ENCODE measurements around the gene UTS2R. TPM values are rescaled to one million over a fixed set of nuclear protein-coding genes. Genes with fewer than 3 reads are reported as not detected.

UTS2R gene
- polyA plus RNA-seq, 1 donor (not counting 4 experiments of a cell fraction or from before 2014, with no cell fraction given): not detected

GRCh38 chr17:82386881-82387704 is 15.5 kb downstream of the UTS2R start:
- TF ChIP-seq CTCF (optimal IDR thresholded peaks at IDR 0.05 in 1 of 3, IDR thresholded peaks at IDR 0.05 in 1 of 3, conservative IDR thresholded peaks at IDR 0.05 in 1 of 3; ENCODE audit: extremely low read depth in 1 of 3, insufficient read depth in 2 of 3, low read length in 3 of 3) (no peak), EZH2 (IDR thresholded peaks at IDR 0.05; ENCODE audit: low read length) (no peak)
- Histone ChIP-seq H3K9me1 (ENCODE audit: control insufficient read depth, extremely low read depth, insufficient read depth, low read length) (no peaks in the 10 kb centered on the region), H3K27ac (ENCODE audit: control insufficient read depth, insufficient read depth, low read length) (no peak overlapping the region), H2AFZ (ENCODE audit: control insufficient read depth, low read length) (no peak overlapping the region), H3K27me3 (ENCODE audit: control insufficient read depth, extremely low read depth, insufficient read depth, low read length) (peaks cover 44% of the 10 kb centered on the region), H3K4me2 (ENCODE audit: control insufficient read depth, extremely low read depth, insufficient read depth, low read depth, low read length) (peak overlapping the region; percentile 10), H3K79me2 (ENCODE audit: control insufficient read depth, insufficient read depth, low read length) (no peaks in the 10 kb centered on the region), H3K4me3 (ENCODE audit: control insufficient read depth in 2 of 3, extremely low read depth in 1 of 3, insufficient read depth in 2 of 3, low read depth in 1 of 3, low read length in 3 of 3) (no peak overlapping the region), H3K9ac (ENCODE audit: control insufficient read depth, extremely low read depth, insufficient read depth, low read length) (no peak overlapping the region), H3K4me1 (ENCODE audit: control insufficient read depth, extremely low read depth, insufficient read depth, low read length) (peaks cover 12% of the 10 kb centered on the region), H3K36me3 (ENCODE audit: control insufficient read depth in 2 of 2, extremely low read depth in 1 of 2, insufficient read depth in 2 of 2, low read length in 2 of 2) (peaks cover 0 to 2% of the 10 kb centered on the region in 2 experiments), H4K20me1 (ENCODE audit: control insufficient read depth, extremely low read depth, insufficient read depth, low read length) (no peaks in the 10 kb centered on the region), H3K9me3 (ENCODE audit: control insufficient read depth, low read depth, low read length) (no peaks in the 10 kb centered on the region)
- dilution Hi-C loops (cut with MboI; ENCODE audit: extremely low pct_ligation_motif_present, low sequenced_read_pairs): no loop called here
- DNase-seq (ENCODE audit: low read depth, low spot score) (no peak), FAIRE-seq (no peak)

- no peak for DNase-seq (ENCODE audit: low read depth, low spot score)
- no peaks in the 10 kb centered on the region for H3K9me3 ChIP-seq (ENCODE audit: control insufficient read depth, low read depth, low read length)
- peaks cover 40% of the 10 kb centered on the region for H3K27me3 ChIP-seq (ENCODE audit: control insufficient read depth, extremely low read depth, insufficient read depth, low read length)
- no peak overlapping the region for H3K27ac ChIP-seq (ENCODE audit: control insufficient read depth, insufficient read depth, low read length)
- no peak overlapping the region for H2AFZ ChIP-seq (ENCODE audit: control insufficient read depth, low read length)
- H3K4me2 ChIP-seq (ENCODE audit: control insufficient read depth, extremely low read depth, insufficient read depth, low read depth, low read length): no peak overlapping the region
- H3K79me2 ChIP-seq (ENCODE audit: control insufficient read depth, insufficient read depth, low read length): no peaks in the 10 kb centered on the region
- no peaks in the 10 kb centered on the region for H3K9me1 ChIP-seq (ENCODE audit: control insufficient read depth, extremely low read depth, insufficient read depth, low read length)
- no peak for FAIRE-seq
- no peaks in the 10 kb centered on the region for H4K20me1 ChIP-seq (ENCODE audit: control insufficient read depth, extremely low read depth, insufficient read depth, low read length)
- H3K9ac ChIP-seq (ENCODE audit: control insufficient read depth, extremely low read depth, insufficient read depth, low read length): no peak overlapping the region
- no peak overlapping the region for H3K4me3 ChIP-seq (ENCODE audit: control insufficient read depth in 2 of 3, extremely low read depth in 1 of 3, insufficient read depth in 2 of 3, low read depth in 1 of 3, low read length in 3 of 3)
- TF ChIP-seq EZH2 (IDR thresholded peaks at IDR 0.05; ENCODE audit: low read length) (no peak), CTCF (optimal IDR thresholded peaks at IDR 0.05 in 1 of 3, IDR thresholded peaks at IDR 0.05 in 1 of 3, conservative IDR thresholded peaks at IDR 0.05 in 1 of 3; ENCODE audit: extremely low read depth in 1 of 3, insufficient read depth in 2 of 3, low read length in 3 of 3) (no peak)
- dilution Hi-C loops (cut with MboI; ENCODE audit: extremely low pct_ligation_motif_present, low sequenced_read_pairs): no loop called here
- H3K4me1 ChIP-seq (ENCODE audit: control insufficient read depth, extremely low read depth, insufficient read depth, low read length): peaks cover 12% of the 10 kb centered on the region
- peaks cover 0 to 3% of the 10 kb centered on the region in 2 experiments for H3K36me3 ChIP-seq (ENCODE audit: control insufficient read depth in 2 of 2, extremely low read depth in 1 of 2, insufficient read depth in 2 of 2, low read length in 2 of 2)
Observed at GRCh38 chr17:82387705-82388106, 16.1 kb downstream of the UTS2R start.
